ENCODE data around the gene RAB8B. TPM values are rescaled to one million over a fixed set of nuclear protein-coding genes. Genes with fewer than 3 reads are reported as not detected.

Gene RAB8B
- total RNA-seq, 1 experiment from 2014 or later = 8.5 TPM

DNA sequence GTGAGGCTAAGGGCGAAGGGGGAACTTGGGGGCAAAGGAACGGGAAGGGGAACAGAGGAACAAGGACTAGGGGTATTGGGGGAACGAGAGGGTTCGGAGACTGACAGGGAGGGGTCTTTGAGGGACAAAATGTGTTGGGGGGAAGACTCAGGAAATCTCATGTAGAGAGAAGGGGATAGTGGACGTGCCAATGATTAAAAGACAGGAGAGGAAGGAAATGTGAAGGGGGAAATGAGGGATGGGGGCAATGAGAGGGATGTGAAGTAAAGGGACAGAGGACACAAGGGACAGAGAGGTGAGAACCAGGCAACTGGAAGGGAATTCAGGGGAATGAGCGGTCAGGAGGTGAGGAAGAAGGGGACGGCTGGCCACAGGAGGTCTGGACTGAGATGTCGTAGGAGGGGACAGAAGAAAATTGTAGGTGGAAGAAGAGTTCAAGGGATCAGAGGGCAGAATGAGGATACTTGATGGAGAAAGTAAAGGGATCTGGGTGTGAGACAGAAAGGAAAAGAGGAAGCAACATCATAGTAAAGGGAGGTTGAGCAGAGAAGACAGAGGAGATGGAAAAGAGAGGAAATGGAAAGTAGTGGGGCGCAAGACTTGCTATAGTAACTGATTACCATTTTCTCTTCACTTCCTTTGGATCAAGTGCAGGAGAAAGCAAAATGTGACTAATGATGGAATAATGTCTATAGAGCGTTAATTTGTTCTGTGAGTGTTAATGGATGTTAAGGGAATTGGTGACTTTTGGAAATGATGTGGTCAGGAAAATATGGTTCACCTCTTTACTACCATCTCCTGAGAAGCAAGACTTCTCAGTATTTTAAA lies 749 bp downstream of the RAB8B start:
- H3K4me2 ChIP-seq (ENCODE audit: low read length) = peak overlapping the region; percentile 95
- H3K27me3 ChIP-seq (ENCODE audit: low read length) = no peaks in the 10 kb centered on the region
- no peak for DNase-seq
- H3K27ac ChIP-seq (ENCODE audit: low read length) = no peak overlapping the region
- H3K4me3 ChIP-seq (ENCODE audit: low read length) = peak overlapping the region; percentile 89
- no peaks in the 10 kb centered on the region for H3K9me3 ChIP-seq (ENCODE audit: low read length)
- peak overlapping the region; percentile 97 for H2AFZ ChIP-seq (ENCODE audit: low read length)
- H3K36me3 ChIP-seq (ENCODE audit: low read depth, low read length) = no peaks in the 10 kb centered on the region
- no peaks in the 10 kb centered on the region for H4K20me1 ChIP-seq (ENCODE audit: low read length)
- H3K79me2 ChIP-seq (ENCODE audit: low read length) = peaks cover 50% of the 10 kb centered on the region
- H3K9ac ChIP-seq (ENCODE audit: low read length) = peak overlapping the region; percentile 68
- no peak for TF ChIP-seq EZH2 (IDR thresholded peaks at IDR 0.05; ENCODE audit: low read length, unreplicated experiment)
- TF ChIP-seq, protein P1, sequence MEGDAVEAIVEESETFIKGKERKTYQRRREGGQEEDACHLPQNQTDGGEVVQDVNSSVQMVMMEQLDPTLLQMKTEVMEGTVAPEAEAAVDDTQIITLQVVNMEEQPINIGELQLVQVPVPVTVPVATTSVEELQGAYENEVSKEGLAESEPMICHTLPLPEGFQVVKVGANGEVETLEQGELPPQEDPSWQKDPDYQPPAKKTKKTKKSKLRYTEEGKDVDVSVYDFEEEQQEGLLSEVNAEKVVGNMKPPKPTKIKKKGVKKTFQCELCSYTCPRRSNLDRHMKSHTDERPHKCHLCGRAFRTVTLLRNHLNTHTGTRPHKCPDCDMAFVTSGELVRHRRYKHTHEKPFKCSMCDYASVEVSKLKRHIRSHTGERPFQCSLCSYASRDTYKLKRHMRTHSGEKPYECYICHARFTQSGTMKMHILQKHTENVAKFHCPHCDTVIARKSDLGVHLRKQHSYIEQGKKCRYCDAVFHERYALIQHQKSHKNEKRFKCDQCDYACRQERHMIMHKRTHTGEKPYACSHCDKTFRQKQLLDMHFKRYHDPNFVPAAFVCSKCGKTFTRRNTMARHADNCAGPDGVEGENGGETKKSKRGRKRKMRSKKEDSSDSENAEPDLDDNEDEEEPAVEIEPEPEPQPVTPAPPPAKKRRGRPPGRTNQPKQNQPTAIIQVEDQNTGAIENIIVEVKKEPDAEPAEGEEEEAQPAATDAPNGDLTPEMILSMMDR (conservative IDR thresholded peaks at IDR 0.05; ENCODE audit: low read depth, low read length) = no peak
- TF ChIP-seq EZH2phosphoT487 (IDR thresholded peaks at IDR 0.05; ENCODE audit: borderline replicate concordance, low read length) = no peak
- intact Hi-C loops (cut with micrococcal nuclease) = loop anchor here (1.0 to 10.0 kb wide), 3 partner anchors 33 to 87 kb away; partner anchors contain the start of genes APH1B, LACTB and RPS27L
- ChIA-PET CTCF (no interaction called here), POLR2A (ENCODE audit: unreplicated experiment) (no interaction called here)
- no peaks in the 10 kb centered on the region for H3F3A ChIP-seq (ENCODE audit: low read length, unreplicated experiment)
- peaks cover 39% of the 10 kb centered on the region for H3K4me1 ChIP-seq (ENCODE audit: insufficient read depth, low read length)
- ATAC-seq = no peak
- no peaks in the 10 kb centered on the region for H3K9me2 ChIP-seq (replicated peaks; ENCODE audit: low read length)
- BruUV-seq (replicated peaks) = no TSS peak

GRCh38 chr15:63190769-63191649 lies 1.6 kb downstream of the RAB8B start:
- intact Hi-C loops (cut with micrococcal nuclease) = loop anchor here (5.0 to 10.0 kb wide), 2 partner anchors 34 to 66 kb away; partner anchors contain the start of genes LACTB and RPS27L

More at GRCh38 chr15:63190769-63191649, 1.6 kb downstream of the RAB8B start:
- DNase-seq = no peak
- TF ChIP-seq, protein P1 (conservative IDR thresholded peaks at IDR 0.05; ENCODE audit: low read depth, low read length) = no peak
- TF ChIP-seq EZH2phosphoT487 (IDR thresholded peaks at IDR 0.05; ENCODE audit: borderline replicate concordance, low read length) = no peak
- no peak for TF ChIP-seq EZH2 (IDR thresholded peaks at IDR 0.05; ENCODE audit: low read length, unreplicated experiment)
- Histone ChIP-seq H3K27ac (ENCODE audit: low read length) (no peak overlapping the region), H4K20me1 (ENCODE audit: low read length) (no peaks in the 10 kb centered on the region), H3F3A (ENCODE audit: low read length, unreplicated experiment) (no peaks in the 10 kb centered on the region), H3K4me2 (ENCODE audit: low read length) (peak overlapping the region; percentile 95), H3K79me2 (ENCODE audit: low read length) (peaks cover 57% of the 10 kb centered on the region), H3K9me2 (replicated peaks; ENCODE audit: low read length) (no peaks in the 10 kb centered on the region), H2AFZ (ENCODE audit: low read length) (no peak overlapping the region), H3K36me3 (ENCODE audit: low read depth, low read length) (no peaks in the 10 kb centered on the region), H3K27me3 (ENCODE audit: low read length) (no peaks in the 10 kb centered on the region), H3K9ac (ENCODE audit: low read length) (no peak overlapping the region), H3K4me1 (ENCODE audit: insufficient read depth, low read length) (peaks cover 36% of the 10 kb centered on the region), H3K9me3 (ENCODE audit: low read length) (no peaks in the 10 kb centered on the region), H3K4me3 (ENCODE audit: low read length) (peak overlapping the region; percentile 89)
- POLR2A ChIA-PET (ENCODE audit: unreplicated experiment) = no interaction called here
- BruUV-seq (replicated peaks) = TSS peak; percentile 22
- no peak for ATAC-seq
- CTCF ChIA-PET = no interaction called here
